T47D (cell line): ENCODE measurements around the gene MEPCE.

Experiments
- DNase-seq, 2 experiments: peaks; one replicate each; pipeline versions ENCODE4 v3.0.0 to v3.0.0-alpha.2; 2011 to 2012; ENCODE audit warnings: low read depth in 1 of 2, low spot score in 1 of 2
- JUND ChIP-seq: IDR thresholded peaks from 2 replicates; pipeline ENCODE4 v1.6.1; 2012; ENCODE audit warnings: low read depth
- in situ Hi-C: cut with HindIII; loops from 2 replicates; pipeline ENCODE4 v1.10.0; 2016; ENCODE audit warnings: low sequenced_read_pairs, low pct_unique_long_range_greater_than_20kb

MEPCE gene

GRCh38 chr7:100476903-100477870 is 47.6 kb downstream of the MEPCE start:
- TF ChIP-seq JUND, result no peak
- DNase-seq, result no peak
- in situ Hi-C loops, result no loop called here

GRCh38 chr7:100477871-100478267 is 48.2 kb downstream of the MEPCE start:
- DNase-seq, result no peak
- TF ChIP-seq JUND, result no peak
- in situ Hi-C loops, result no loop called here

GRCh38 chr7:100478958-100479660 is 49.5 kb downstream of the MEPCE start, which contains the start of gene TSC22D4:
TSS of gene TSC22D4 (minus strand) at chr7:100479214. CDS start at chr7:100478038, 1,176 bp downstream.
- DNase-seq, result peak; percentile 91 to 92
- in situ Hi-C loops, result no loop called here
- no peak for TF ChIP-seq JUND

GRCh38 chr7:100481466-100481865 is 51.8 kb downstream of the MEPCE start:
- in situ Hi-C loops, result no loop called here
- no peak for TF ChIP-seq JUND
- DNase-seq, result no peak

- TF ChIP-seq JUND, result no peak
- in situ Hi-C loops, result no loop called here
- DNase-seq, result no peak
Observed at GRCh38 chr7:100482728-100483089, 53.1 kb downstream of the MEPCE start.

- in situ Hi-C loops, result no loop called here
- TF ChIP-seq JUND, result no peak
- peak; percentile 53 to 64 for DNase-seq
Observed at GRCh38 chr7:100483090-100483721, 53.6 kb downstream of the MEPCE start.
